Lower leg skin (tissue), 4 donors: Measurements from ENCODE around the gene FCGR3A. TPM values are rescaled to one million over a fixed set of nuclear protein-coding genes. Genes with fewer than 3 reads are reported as not detected.
"Not testable (repeated sequence)": the region's sequence is repeated elsewhere in the genome, so short reads cannot be mapped to it uniquely, and the experiment has no call there.

ENCODE experiments used
- DNase-seq, 2 donors: peaks; one replicate each; pipeline ENCODE4 v3.0.0-alpha.2; 2019; ENCODE audit warnings: low spot score in 2 of 2
- H3K4me3 ChIP-seq: fragments of 200-600 bp; sonication (generic); 2 replicates; pipeline ENCODE4 v1.5.1; 2017; ENCODE audit warnings: mild to moderate bottlenecking, low read depth; ENCODE audit not compliant: poor library complexity, severe bottlenecking
- WGBS, 2 donors: methylation state at CpG; one replicate each; pipeline ENCODE4 v1.1.5; 2018; 5-methylcytosine and 5-hydroxymethylcytosine counted together
- intact Hi-C: fragments of 100-400 bp; cut with DNase I; formaldehyde crosslinking; loops from one replicate; pipeline ENCODE4 v1.15.0; 2023; ENCODE audit warnings: low total_unique reads
- total RNA-seq, 4 donors: library from RNA; depleted of rRNA; stranded (reverse); fragments of >200 nt; gene quantifications; one replicate each; pipeline ENCODE4 v1.1.0, GENCODE V29; 2016

The FCGR3A gene
- total RNA-seq, 4 donors from 2014 or later, result 1.9 to 8.6 (median 3.5) TPM

GRCh38 chr1:161547995-161548741 lies 1.4 kb downstream of the FCGR3A start:
- WGBS, 2 donors, result 92 to 98% methylated on average over 8 of the region's 8 CpGs
- DNase-seq, intact Hi-C loops, H3K4me3 ChIP-seq: not testable (repeated sequence)

DNA sequence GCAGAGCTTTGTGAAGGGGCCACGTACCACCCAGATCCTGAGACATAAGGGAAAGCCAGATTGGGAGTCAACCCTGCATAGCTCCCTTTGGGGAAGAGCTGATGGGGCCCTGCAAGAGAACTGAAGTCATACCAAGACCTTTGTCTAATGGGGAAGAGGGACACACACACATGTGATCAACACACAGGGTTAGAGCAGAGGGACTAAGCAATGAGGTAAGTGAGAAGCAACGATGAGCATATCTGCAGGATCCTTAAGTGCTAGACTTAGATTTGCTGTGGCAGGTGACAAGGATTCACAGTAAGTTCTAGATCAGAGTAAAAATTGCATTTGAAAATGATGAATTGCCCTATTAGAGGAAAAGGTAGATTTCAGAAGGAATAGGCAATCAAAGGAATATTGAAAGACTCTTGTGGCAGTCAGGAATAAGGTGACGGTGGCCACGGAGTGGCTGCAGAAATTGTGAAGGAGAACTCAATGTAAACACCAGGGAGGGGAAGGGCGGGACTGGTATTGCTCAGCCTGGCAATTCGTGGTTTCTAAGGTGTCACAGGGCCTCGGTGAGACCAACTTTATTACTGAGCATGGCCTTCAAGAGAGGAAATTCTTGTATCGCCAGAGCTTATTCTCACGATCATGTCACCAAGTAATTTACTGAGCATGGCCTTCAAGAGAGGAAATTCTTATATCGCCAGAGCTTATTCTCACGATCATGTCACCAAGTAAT lies 4.5 kb downstream of the FCGR3A start:
- intact Hi-C loops, DNase-seq, H3K4me3 ChIP-seq: not testable (repeated sequence)
- WGBS, 2 donors, result 69 to 73% methylated on average over 10 to 11 of the region's 11 CpGs

GRCh38 chr1:161543125-161543524 lies 6.5 kb downstream of the FCGR3A start:
- H3K4me3 ChIP-seq, intact Hi-C loops, DNase-seq: not testable (repeated sequence)
- 89 to 96% methylated on average over 1 of the region's 1 CpG for WGBS, 2 donors

- DNase-seq, intact Hi-C loops, H3K4me3 ChIP-seq: not testable (repeated sequence)
- 76 to 87% methylated on average over 5 of the region's 5 CpGs for WGBS, 2 donors
These were observed 7.5 kb downstream of the FCGR3A start for GRCh38 chr1:161542091-161542559.

DNA sequence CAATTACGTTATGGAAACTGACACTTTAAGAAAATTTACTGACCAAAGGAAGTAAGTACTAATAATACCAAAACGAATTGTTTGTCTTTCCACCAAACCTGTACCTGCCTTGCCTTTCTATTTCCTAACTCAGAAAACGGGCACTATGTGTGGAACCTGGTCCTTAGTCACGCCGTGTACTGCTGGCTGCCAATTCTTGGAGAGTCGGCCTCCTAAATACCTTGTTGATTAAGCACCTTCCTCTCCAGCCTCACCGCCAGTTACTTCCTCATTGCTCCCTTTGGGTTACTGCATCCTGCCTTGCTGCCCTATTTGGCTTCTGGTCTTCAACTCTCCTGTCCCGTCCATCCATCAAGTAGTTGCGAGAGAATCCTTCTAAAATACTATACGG lies 9.1 kb downstream of the FCGR3A start:
- intact Hi-C loops, DNase-seq, H3K4me3 ChIP-seq: not testable (repeated sequence)
- WGBS, 2 donors, result 62 to 67% methylated on average over 10 of the region's 10 CpGs

DNA sequence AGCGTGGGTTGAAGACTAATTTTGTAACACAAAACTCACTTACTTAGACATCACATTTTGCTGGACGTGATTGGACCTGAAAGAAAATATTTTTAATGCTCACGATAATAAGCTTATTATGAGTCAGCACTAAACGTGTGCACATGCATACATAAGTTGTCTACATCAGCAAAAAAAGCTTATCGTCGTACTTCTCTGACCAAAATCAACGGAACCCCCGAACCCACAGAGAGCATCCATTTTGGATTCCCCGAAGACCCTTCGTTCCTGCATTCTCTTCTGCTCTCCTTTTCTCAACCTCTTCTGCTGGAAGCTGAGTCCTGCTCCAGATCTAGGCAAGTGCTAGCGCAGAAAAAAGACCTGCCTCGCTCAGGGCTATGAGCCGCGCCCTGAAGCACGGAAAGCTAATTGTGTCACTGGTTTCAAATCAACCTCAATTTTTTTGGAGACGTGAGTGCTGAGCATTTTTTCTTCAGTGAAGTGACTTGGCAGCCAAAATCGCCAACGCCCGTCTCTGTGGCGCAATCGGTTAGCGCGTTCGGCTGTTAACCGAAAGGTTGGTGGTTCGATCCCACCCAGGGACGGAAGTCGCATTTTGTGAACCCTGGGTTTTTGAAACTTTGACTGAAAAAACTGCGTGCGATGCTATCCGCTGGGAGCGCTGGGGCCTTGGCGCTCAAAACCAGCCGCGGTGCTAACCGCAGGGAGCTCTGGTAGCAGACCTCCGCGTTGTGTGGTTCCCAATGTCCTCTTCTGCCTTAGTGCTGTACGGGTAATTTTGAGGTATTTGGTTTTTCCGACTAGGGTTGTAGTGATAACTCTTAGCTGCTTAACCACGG lies 9.7 kb downstream of the FCGR3A start:
- H3K4me3 ChIP-seq, result peak overlapping the region; percentile 35
- WGBS, 2 donors, result 5 to 6% methylated on average over 40 to 41 of the region's 41 CpGs
- peak; percentile 85 to 96 for DNase-seq
- intact Hi-C loops, result not testable (repeated sequence)

DNA sequence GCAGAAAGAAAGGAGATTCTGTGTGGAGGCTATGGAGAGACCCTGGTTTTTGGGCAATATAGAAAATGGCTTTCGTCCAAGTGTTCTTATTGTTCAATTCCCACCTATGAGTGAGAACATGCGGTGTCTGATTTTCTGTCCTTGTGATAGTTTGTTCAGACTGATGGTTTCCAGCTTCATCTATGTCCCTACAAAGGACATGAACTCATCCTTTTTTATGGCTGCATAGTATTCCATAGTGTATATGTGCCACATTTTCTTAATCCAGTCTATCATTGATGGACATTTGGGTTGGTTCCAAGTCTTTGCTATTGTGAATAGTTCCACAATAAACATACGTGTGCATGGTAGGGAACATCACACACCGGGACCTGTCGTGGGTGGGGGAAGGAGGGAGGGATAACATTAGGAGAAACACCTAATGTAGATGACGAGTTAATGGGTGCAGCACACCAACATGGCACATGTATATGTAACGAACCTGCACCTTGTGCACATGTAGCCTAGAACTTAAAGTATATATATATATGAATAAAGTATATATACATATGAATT lies 10.6 kb downstream of the FCGR3A start:
- DNase-seq, intact Hi-C loops, H3K4me3 ChIP-seq: not testable (repeated sequence)
- 61 to 76% methylated on average over 7 of the region's 7 CpGs for WGBS, 2 donors

- DNase-seq, intact Hi-C loops, H3K4me3 ChIP-seq: not testable (repeated sequence)
- 54 to 68% methylated on average over 7 of the region's 7 CpGs for WGBS, 2 donors
These were observed 12.4 kb downstream of the FCGR3A start for GRCh38 chr1:161537068-161537669.

DNA sequence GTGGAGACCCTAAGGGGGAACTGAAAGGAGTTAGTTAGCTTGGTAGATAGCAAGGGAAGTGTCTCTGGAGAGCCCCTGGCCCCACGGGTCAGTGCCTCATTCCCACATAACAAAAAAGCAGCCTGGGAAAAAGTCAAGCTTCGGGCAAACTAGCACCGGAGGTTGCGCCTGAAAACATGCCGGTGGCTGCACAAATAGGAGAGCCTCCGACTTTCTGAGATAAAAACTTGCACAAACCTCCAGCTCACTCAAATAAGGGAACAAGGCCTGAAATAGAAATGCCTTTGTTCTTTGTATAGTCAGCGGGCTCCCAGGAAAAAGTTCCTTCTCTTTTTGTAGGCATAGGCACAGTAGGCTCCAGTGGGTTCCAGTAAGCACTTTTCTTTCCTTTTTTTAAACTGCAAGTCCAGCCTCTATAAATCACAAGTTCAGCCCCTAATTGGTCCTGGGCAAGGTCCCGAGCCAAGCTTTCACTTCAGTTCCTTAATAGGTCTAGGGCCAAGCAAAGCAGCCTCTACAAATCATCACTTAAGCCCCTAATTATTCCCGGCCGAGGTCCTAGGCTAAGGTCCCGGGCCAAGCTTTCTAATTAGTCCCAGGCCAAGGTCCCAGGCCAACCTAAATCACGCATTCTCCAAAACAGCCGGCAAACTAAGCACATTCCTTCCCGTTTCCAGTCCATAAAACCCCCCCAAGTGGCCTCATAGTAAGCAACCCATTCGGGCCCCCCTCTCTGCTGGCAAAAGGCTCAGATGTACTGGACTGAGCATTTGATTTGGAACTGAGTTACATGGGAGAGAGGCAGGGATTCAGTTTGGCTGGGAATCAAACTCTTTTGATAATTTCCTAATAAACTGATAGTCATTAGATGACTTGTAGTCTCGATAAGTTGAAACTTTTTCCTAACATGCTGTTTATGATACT lies 16.7 kb downstream of the FCGR3A start:
- H3K4me3 ChIP-seq, intact Hi-C loops: not testable (repeated sequence)
- WGBS, 2 donors, result 42 to 62% methylated on average over 15 to 16 of the region's 16 CpGs

More for the DNA sequence above, 16.7 kb downstream of the FCGR3A start:
- not testable (repeated sequence) for DNase-seq
